ENCODE data around the gene HOXB8. TPM values are rescaled to one million over a fixed set of nuclear protein-coding genes. Genes with fewer than 3 reads are reported as not detected.

Gene HOXB8
- total RNA-seq, 1 experiment from 2014 or later, result 1.2 TPM

GRCh38 chr17:48596735-48597527 lies 18.2 kb downstream of the HOXB8 start:
- DNase-seq (ENCODE audit: extremely low read depth, low read depth), result no peak

- DNase-seq (ENCODE audit: extremely low read depth, low read depth), result no peak
These were observed 18.9 kb downstream of the HOXB8 start for GRCh38 chr17:48596000-48596734.

- no peak for DNase-seq (ENCODE audit: extremely low read depth, low read depth)
These were observed 19.7 kb downstream of the HOXB8 start for GRCh38 chr17:48595278-48595999.

GRCh38 chr17:48594538-48595277 lies 20.4 kb downstream of the HOXB8 start:
- DNase-seq (ENCODE audit: extremely low read depth, low read depth), result no peak

- DNase-seq (ENCODE audit: extremely low read depth, low read depth), result no peak
These were observed 21.1 kb downstream of the HOXB8 start for GRCh38 chr17:48593840-48594537.

- no peak for DNase-seq (ENCODE audit: extremely low read depth, low read depth)
These were observed 21.8 kb downstream of the HOXB8 start, which contains the start of gene HOXB5 for GRCh38 chr17:48593126-48593829. HOXB5 (minus strand) TSS chr17:48593779; CDS start chr17:48593682, 97 bp downstream.

GRCh38 chr17:48592577-48592976 lies 22.5 kb downstream of the HOXB8 start:
- no peak for DNase-seq (ENCODE audit: extremely low read depth, low read depth)

- no peak for DNase-seq (ENCODE audit: extremely low read depth, low read depth)
These were observed 23.0 kb downstream of the HOXB8 start for GRCh38 chr17:48592057-48592514.

- no peak for DNase-seq (ENCODE audit: extremely low read depth, low read depth)
These were observed 23.6 kb downstream of the HOXB8 start for GRCh38 chr17:48591255-48592056.

GRCh38 chr17:48590607-48591161 lies 24.4 kb downstream of the HOXB8 start:
- no peak for DNase-seq (ENCODE audit: extremely low read depth, low read depth)

GRCh38 chr17:48589831-48590606 lies 25.1 kb downstream of the HOXB8 start, which contains the start of gene HOXB3:
HOXB3 (minus strand) TSS chr17:48590241; CDS start chr17:48552474, 37,767 bp downstream.
- DNase-seq (ENCODE audit: extremely low read depth, low read depth), result no peak

GRCh38 chr17:48589060-48589830 lies 25.8 kb downstream of the HOXB8 start:
- DNase-seq (ENCODE audit: extremely low read depth, low read depth), result no peak

GRCh38 chr17:48588528-48588927 lies 26.6 kb downstream of the HOXB8 start:
- DNase-seq (ENCODE audit: extremely low read depth, low read depth), result no peak

- DNase-seq (ENCODE audit: extremely low read depth, low read depth), result no peak
These were observed 27.0 kb downstream of the HOXB8 start for GRCh38 chr17:48588074-48588415.

GRCh38 chr17:48587276-48588073 lies 27.6 kb downstream of the HOXB8 start:
- no peak for DNase-seq (ENCODE audit: extremely low read depth, low read depth)

Data from NCI-H460 (cell line).